Stimulated activated CD8-positive, alpha-beta memory T cell treated with anti-CD3 and anti-CD28 coated beads, Interleukin-15, amount 100 ng/mL, for 24 hours (primary cell): ENCODE data around the gene CHTOP.

ENCODE experiments used
- DNase-seq: peaks from one replicate; pipeline ENCODE4 v3.0.0-alpha.2; 2020; ENCODE audit warnings: low read depth

Gene CHTOP

GRCh38 chr1:153612755-153613331 is 21.0 kb upstream of the CHTOP start, which contains the start of gene S100A16:
Gene S100A16 (minus strand): TSS chr1:153613137. CDS start chr1:153608151, 4,986 bp downstream.
- no peak for DNase-seq

DNA sequence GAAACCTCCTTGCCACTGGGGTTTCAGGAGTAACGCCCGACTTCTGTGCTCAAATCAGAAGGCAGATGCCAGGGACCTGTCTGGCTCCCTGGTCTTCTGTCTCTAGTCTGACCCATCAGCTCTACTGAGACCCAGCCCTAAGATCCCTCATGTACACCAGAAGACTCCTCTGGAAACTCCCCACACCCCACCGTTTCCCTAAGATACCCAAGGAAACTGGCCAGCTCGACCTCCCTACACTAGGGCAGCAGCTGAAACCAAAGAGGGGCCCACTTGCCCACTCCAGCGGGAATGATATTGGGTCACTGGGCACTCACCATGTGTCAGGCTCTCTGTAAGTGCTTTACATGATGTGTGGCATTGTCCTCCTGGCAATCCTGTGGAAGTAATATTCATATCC is 20.5 kb upstream of the CHTOP start:
- DNase-seq: no peak

GRCh38 chr1:153614189-153614900 is 19.5 kb upstream of the CHTOP start:
- DNase-seq: no peak

- DNase-seq: no peak
Measured at GRCh38 chr1:153614906-153615305, 19.0 kb upstream of the CHTOP start.

DNA sequence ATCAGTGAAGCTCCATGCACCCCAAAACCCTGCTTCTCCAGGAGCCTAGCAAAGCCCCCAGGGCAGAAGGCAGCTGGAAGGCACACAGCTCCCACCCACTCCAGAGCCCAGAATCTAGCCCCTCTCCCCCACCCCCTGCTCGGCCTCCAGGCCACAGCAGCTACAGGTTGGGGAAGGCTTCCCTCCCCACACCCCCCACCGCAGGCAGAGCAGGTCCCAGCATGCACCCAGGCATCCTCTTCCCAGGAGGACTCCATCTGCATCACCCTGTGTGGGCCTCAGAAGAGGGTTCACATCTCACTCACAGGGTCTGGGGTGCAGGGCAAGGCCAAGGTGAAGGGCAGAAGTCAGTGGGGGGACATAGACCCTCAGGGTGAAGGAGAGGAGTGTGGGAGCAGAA is 18.5 kb upstream of the CHTOP start:
- DNase-seq: no peak

GRCh38 chr1:153616144-153616916 is 17.5 kb upstream of the CHTOP start, which contains the start of gene S100A14:
Gene S100A14 (minus strand): TSS chr1:153616325. CDS start chr1:153615858, 467 bp downstream.
- DNase-seq: no peak

DNA sequence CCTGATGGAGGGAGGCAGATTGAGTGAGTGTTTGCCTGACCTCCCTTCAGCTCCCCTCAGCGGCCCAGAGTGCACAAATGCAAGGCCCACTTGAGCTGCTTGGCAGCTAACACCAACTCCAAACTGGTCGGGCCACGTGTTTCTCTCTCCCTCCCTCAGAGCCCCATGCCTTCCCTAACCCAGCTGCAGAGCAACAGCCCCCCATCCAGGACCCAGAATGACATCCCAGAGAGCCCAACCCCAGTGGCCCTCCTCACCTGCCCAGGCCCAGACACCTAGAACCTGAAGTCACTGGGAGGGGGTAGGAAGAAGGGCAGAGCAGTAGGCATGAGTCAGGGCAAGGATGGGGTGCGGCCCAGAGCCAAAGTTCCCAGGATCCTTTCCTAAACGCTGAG is 17.0 kb upstream of the CHTOP start:
- no peak for DNase-seq

DNA sequence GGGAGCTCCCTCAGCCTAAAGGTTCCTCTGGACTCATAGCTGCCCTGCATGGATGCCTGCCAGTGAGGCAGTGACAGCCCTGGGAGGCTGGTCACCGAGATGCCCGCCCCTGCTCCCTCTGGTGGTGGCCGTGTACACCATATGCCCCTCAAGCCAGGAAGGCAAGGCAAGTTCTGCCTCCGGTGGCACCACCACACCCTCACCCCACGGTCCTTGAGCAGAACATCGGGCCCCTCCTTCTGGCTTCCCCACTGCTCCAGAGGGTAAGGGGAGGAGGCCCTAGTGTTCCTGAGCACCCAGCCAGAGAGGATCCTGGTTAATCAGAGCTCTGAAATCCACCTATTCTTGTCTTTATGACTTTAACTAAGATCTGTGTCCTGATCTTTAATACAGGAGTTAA is 16.2 kb upstream of the CHTOP start:
- DNase-seq: no peak

GRCh38 chr1:153619171-153619570 is 14.7 kb upstream of the CHTOP start:
- DNase-seq: no peak

GRCh38 chr1:153623101-153623500 is 10.8 kb upstream of the CHTOP start:
- DNase-seq: no peak

GRCh38 chr1:153624965-153625611 is 8.8 kb upstream of the CHTOP start:
- DNase-seq: no peak

GRCh38 chr1:153626477-153626903 is 7.4 kb upstream of the CHTOP start:
- no peak for DNase-seq

GRCh38 chr1:153626904-153627714 is 6.8 kb upstream of the CHTOP start, which contains the start of gene S100A13:
Gene S100A13 (minus strand): TSS chr1:153627505. CDS start chr1:153626472, 1,033 bp downstream.
- no peak for DNase-seq

DNA sequence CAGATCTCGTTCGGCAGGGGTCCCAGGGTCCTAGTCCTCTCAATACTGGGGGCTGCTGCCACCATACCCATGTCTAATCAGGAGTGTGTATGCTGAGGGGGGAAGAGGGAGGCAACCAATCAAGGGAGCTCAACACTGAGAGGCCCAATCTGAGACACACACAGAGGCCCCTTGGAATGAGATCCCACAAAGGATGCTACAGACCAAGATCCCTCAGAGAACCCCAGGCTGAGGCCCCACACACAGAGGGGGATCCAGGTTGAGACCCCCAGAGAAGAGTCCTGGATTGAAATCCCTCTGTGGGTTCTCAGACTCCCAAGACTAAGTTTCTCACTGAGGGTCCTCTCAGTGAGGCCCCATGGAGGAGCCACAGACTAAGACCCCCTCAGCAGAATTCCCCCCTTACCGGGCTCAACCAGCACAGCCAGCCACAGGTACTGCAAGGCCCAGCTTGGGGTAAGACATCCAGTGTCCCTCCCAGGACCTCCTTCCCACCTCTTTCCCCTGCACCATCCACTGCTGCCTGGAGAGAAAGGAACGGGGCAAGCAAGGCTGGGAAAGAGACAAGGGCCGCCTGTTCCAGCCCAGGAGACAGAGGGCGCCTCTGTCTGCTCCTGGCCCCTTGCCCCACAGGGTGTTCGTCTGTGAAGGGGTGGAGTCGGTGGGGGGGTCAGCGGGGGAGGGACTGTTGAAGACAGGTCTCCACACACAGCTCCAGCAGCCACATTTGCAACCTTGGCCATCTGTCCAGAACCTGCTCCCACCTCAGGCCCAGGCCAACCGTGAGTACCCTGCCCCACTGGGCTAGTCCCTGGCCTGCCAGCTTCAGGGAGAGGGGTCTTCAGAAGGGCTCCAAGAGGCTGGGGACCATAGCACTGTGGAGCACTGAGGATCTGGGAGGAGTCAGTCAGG is 5.9 kb upstream of the CHTOP start, which contains the start of gene S100A1:
Gene S100A1 (plus strand): TSS at position 720 of the 912 bp plus-strand sequence. CDS start 2,088 bp downstream, outside the sequence.
- no peak for DNase-seq

GRCh38 chr1:153628638-153629342 is 5.1 kb upstream of the CHTOP start:
- no peak for DNase-seq

DNA sequence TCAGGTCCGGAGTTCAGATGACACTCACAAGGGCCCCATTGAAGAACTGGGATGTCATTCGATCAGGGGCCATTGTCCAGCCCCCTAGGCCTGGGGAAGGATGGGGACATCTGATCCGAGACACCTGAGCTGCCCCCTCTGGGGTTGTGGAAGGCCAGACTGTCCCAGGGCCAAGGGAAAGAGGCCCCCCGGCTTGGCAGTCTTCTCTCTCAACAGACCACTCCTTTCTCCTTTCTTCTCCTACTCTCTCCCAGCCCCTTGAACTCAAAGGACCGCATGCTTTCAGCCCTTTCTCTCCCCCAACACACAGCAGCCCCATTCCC is 4.6 kb upstream of the CHTOP start:
- no peak for DNase-seq

DNA sequence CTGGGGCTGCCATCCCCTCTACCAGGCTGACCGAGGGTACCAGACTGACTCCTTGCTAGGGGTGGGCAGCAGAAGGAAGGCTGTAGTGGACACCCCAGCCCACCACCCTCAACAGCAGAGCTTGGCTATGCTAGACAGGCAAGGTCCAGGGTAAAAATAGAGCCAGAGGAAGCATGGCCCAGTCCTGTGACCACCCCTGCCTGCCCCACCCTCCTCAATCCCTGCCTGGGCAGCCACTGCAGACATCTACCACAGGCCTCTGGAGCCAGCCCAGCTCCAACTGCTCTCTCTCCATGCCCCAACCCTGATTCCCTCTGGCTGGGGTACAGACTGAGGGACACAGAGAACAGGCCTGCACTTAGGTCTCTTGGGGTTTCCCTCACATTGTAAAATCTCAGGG is 3.9 kb upstream of the CHTOP start:
- no peak for DNase-seq

DNA sequence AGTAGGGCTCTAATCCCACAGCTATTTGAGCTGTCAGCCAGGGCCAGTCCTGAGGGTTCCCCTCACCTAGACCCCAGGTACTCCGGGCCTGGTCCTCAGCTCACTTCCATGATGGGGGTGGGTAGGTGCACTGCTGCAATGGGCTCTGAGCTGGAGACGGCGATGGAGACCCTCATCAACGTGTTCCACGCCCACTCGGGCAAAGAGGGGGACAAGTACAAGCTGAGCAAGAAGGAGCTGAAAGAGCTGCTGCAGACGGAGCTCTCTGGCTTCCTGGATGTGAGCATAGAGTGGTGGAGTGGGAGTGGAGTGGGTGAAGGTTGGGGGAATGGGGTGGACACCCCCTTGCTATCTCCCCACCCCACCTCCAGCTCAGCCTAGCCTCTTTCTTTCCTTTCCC is 3.5 kb upstream of the CHTOP start:
- DNase-seq: no peak
